Epidermal melanocyte (primary cell): ENCODE results near the gene AADACL4.
"Not testable (repeated sequence)": the region's sequence is repeated elsewhere in the genome, so short reads cannot be mapped to it uniquely, and the experiment has no call there.

Experiments used
- DNase-seq: peaks from one replicate; pipeline ENCODE4 v3.0.0; 2011; ENCODE audit warnings: low spot score; ENCODE audit not compliant: insufficient read length

The AADACL4 gene

GRCh38 chr1:12709696-12710095, 65.8 kb downstream of the AADACL4 start:
- no peak for DNase-seq

- DNase-seq = no peak
Measured at GRCh38 chr1:12711536-12711935, 67.7 kb downstream of the AADACL4 start.

GRCh38 chr1:12712076-12712475, 68.2 kb downstream of the AADACL4 start:
- no peak for DNase-seq

GRCh38 chr1:12712929-12713328, 69.0 kb downstream of the AADACL4 start:
- no peak for DNase-seq

- not testable (repeated sequence) for DNase-seq
Measured at GRCh38 chr1:12713651-12714050, 69.8 kb downstream of the AADACL4 start.

- no peak for DNase-seq
Measured at GRCh38 chr1:12714710-12715475, 71.0 kb downstream of the AADACL4 start.

GRCh38 chr1:12715896-12716437, 72.1 kb downstream of the AADACL4 start, which contains the start of gene AADACL3:
AADACL3 (plus strand) TSS chr1:12716110; CDS start chr1:12716177, 67 bp downstream.
- DNase-seq = no peak
